ENCODE measurements around the gene ST7. TPM values are rescaled to one million over a fixed set of nuclear protein-coding genes. Genes with fewer than 3 reads are reported as not detected.

ST7 gene
- total and polyA plus RNA-seq, 2 of the 8 experiments (the other 6 are each of a cell fraction or from before 2014, with no cell fraction given): 16.3 to 18.0 TPM

DNA sequence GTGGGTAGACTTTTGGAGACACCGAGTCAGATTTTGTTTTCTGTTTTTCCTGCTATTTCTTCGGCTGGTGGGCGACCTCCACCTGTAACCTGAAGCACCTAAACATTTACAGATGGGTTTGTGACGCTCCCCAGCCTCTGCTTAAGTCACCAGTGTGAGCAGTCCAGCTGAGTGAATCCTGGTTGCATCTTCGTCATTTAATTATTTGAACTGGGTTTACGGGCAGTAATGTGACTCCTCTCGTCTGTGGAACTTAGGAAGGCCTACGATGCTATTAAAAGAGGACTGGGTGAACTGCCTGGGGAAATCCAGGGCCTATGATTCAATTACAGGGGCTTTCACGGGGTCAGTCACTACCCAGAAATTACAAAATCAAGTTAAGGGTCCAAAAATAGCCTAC, 317.1 kb downstream of the ST7 start:
- H2BK120ac ChIP-seq (replicated peaks; ENCODE audit: low read depth, low read length): no peak overlapping the region
- no peak overlapping the region for H2BK5ac ChIP-seq (ENCODE audit: low read depth, low read length)
- H3K4me3 ChIP-seq (ENCODE audit: extremely low read depth in 1 of 4, insufficient read depth in 2 of 4, low read depth in 3 of 4, low read length in 4 of 4): no peak overlapping the region
- no peak overlapping the region for H3K4me2 ChIP-seq (ENCODE audit: insufficient read depth in 1 of 2, low read depth in 2 of 2, low read length in 2 of 2)
- no peak overlapping the region for H3K4ac ChIP-seq (replicated peaks; ENCODE audit: insufficient read length, low read depth, low read length)
- no peaks in the 10 kb centered on the region for H3K9me3 ChIP-seq (ENCODE audit: insufficient read depth in 2 of 2, low read depth in 1 of 2, low read length in 1 of 2)
- H3K9ac ChIP-seq (replicated peaks in 1 of 4; ENCODE audit: extremely low read depth in 1 of 4, low read depth in 3 of 4, low read length in 3 of 4): no peak overlapping the region
- H2AK5ac ChIP-seq (ENCODE audit: low read depth, low read length): no peak overlapping the region
- no peak overlapping the region for H2BK15ac ChIP-seq (ENCODE audit: low read length)
- no peak overlapping the region for H2AFZ ChIP-seq (ENCODE audit: low read length)
- ChIA-PET POLR2A (ENCODE audit: partially characterized antibody) (no interaction called here), CTCF (ENCODE audit: partially characterized antibody) (no interaction called here)
- no peaks in the 10 kb centered on the region for H3K4me1 ChIP-seq (replicated peaks in 1 of 4; ENCODE audit: control insufficient read depth in 3 of 4, insufficient read depth in 4 of 4, low read length in 3 of 4)
- no peaks in the 10 kb centered on the region for H3K23me2 ChIP-seq (ENCODE audit: low read depth, low read length)
- H3K27ac ChIP-seq (ENCODE audit: low read depth, low read length): no peak overlapping the region
- no peak overlapping the region for H3K56ac ChIP-seq (replicated peaks; ENCODE audit: insufficient read length, low read depth, low read length)
- no peak overlapping the region for H4K8ac ChIP-seq (ENCODE audit: extremely low read depth, insufficient read depth, low read length)
- H3K18ac ChIP-seq (ENCODE audit: extremely low read depth, low read length): no peak overlapping the region
- H3K36me3 ChIP-seq (ENCODE audit: control insufficient read depth in 2 of 4, insufficient read depth in 4 of 4, low read length in 3 of 4): no peaks in the 10 kb centered on the region
- DNase-seq (ENCODE audit: low read depth in 1 of 2, low spot score in 2 of 2) (no peak), FAIRE-seq (no peak)
- no peak overlapping the region for H4K91ac ChIP-seq (replicated peaks; ENCODE audit: insufficient read length, low read length)
- H3K79me1 ChIP-seq (ENCODE audit: low read depth, low read length): no peaks in the 10 kb centered on the region
- TF ChIP-seq CEBPB (IDR thresholded peaks at IDR 0.05; ENCODE audit: low read depth, low read length) (no peak), ASH2L (IDR thresholded peaks at IDR 0.05; ENCODE audit: low read length) (no peak), TCF12 (IDR thresholded peaks at IDR 0.05; ENCODE audit: low read depth, low read length) (no peak), RXRA (IDR thresholded peaks at IDR 0.05; ENCODE audit: insufficient read depth, low read depth, low read length) (no peak), SIX5 (IDR thresholded peaks at IDR 0.05; ENCODE audit: low read depth, low read length) (no peak), RBBP5 (IDR thresholded peaks at IDR 0.05; ENCODE audit: borderline replicate concordance, low read depth, low read length) (no peak), SRF (IDR thresholded peaks at IDR 0.05; ENCODE audit: low read depth, low read length) (no peak), FOSL1 (IDR thresholded peaks at IDR 0.05; ENCODE audit: insufficient read depth, low read depth, low read length) (no peak), ZNF274 (IDR thresholded peaks at IDR 0.05; ENCODE audit: borderline replicate concordance, extremely low read depth, low read length) (no peak)
- no peak overlapping the region for H2BK20ac ChIP-seq (ENCODE audit: low read length)
- no peak overlapping the region for H3K14ac ChIP-seq (ENCODE audit: insufficient read length)
- H3K27me3 ChIP-seq (replicated peaks in 1 of 4; ENCODE audit: control insufficient read depth in 3 of 4, extremely low read depth in 1 of 4, insufficient read depth in 3 of 4, low read length in 3 of 4): no peaks in the 10 kb centered on the region
- no peak overlapping the region for H3K23ac ChIP-seq (ENCODE audit: insufficient read length)
- H4K20me1 ChIP-seq (replicated peaks in 1 of 2; ENCODE audit: control insufficient read depth in 1 of 2, insufficient read depth in 2 of 2, low read length in 2 of 2): no peaks in the 10 kb centered on the region
- no peak overlapping the region for H2BK12ac ChIP-seq (ENCODE audit: low read depth, low read length)
- no peak overlapping the region for H4K5ac ChIP-seq (ENCODE audit: insufficient read length, low read depth, low read length)
- H3K79me2 ChIP-seq (ENCODE audit: control insufficient read depth in 1 of 2, insufficient read depth in 2 of 2, low read length in 2 of 2): no peaks in the 10 kb centered on the region
- WGBS, 2 experiments (ENCODE audit: extremely low coverage in 1 of 2, insufficient coverage in 1 of 2, insufficient read length in 1 of 2, insufficient replicate concordance in 2 of 2, low coverage in 1 of 2, low lambda C conversion rate in 2 of 2, missing lambda C conversion rate in 1 of 2): 93% methylated on average over 9 of the region's 9 CpGs; no CpG with 5 or more reads in 1 of the 2 experiments

Measured in H1 (cell line).